Stimulated activated CD4-positive, alpha-beta T cell treated with anti-CD3 and anti-CD28 coated beads, Interleukin-4, amount 100 ng/mL, for 1 hour (primary cell): ENCODE results near the gene UBE2QL1.
"Not testable (repeated sequence)": the region's sequence is repeated elsewhere in the genome, so short reads cannot be mapped to it uniquely, and the experiment has no call there.

ENCODE experiments used
- DNase-seq: peaks from one replicate; pipeline ENCODE4 v3.0.0-alpha.2; 2020

The UBE2QL1 gene

GRCh38 chr5:6502421-6502820, 53.8 kb downstream of the UBE2QL1 start:
- no peak for DNase-seq

- no peak for DNase-seq
These were observed 54.7 kb downstream of the UBE2QL1 start for GRCh38 chr5:6503342-6503741.

- DNase-seq: no peak
These were observed 56.2 kb downstream of the UBE2QL1 start for GRCh38 chr5:6504677-6505415.

- no peak for DNase-seq
These were observed 56.7 kb downstream of the UBE2QL1 start for GRCh38 chr5:6505416-6505755.

GRCh38 chr5:6505783-6506557, 57.3 kb downstream of the UBE2QL1 start:
- DNase-seq: no peak

GRCh38 chr5:6506611-6507010, 58.0 kb downstream of the UBE2QL1 start:
- DNase-seq: no peak

GRCh38 chr5:6508931-6509330, 60.3 kb downstream of the UBE2QL1 start:
- no peak for DNase-seq

- no peak for DNase-seq
These were observed 61.5 kb downstream of the UBE2QL1 start for GRCh38 chr5:6510132-6510531.

- no peak for DNase-seq
These were observed 62.3 kb downstream of the UBE2QL1 start for GRCh38 chr5:6510973-6511372.

- not testable (repeated sequence) for DNase-seq
These were observed 67.2 kb downstream of the UBE2QL1 start for GRCh38 chr5:6515812-6516211.

GRCh38 chr5:6516823-6517222, 68.2 kb downstream of the UBE2QL1 start:
- no peak for DNase-seq

GRCh38 chr5:6517510-6517909, 68.9 kb downstream of the UBE2QL1 start:
- no peak for DNase-seq

- no peak for DNase-seq
These were observed 69.8 kb downstream of the UBE2QL1 start for GRCh38 chr5:6518298-6519057.

- DNase-seq: no peak
These were observed 71.5 kb downstream of the UBE2QL1 start for GRCh38 chr5:6520201-6520600.

GRCh38 chr5:6522331-6522730, 73.7 kb downstream of the UBE2QL1 start:
- no peak for DNase-seq

GRCh38 chr5:6522923-6523322, 74.3 kb downstream of the UBE2QL1 start:
- DNase-seq: no peak

GRCh38 chr5:6525422-6525821, 76.8 kb downstream of the UBE2QL1 start:
- DNase-seq: no peak

- no peak for DNase-seq
These were observed 77.3 kb downstream of the UBE2QL1 start for GRCh38 chr5:6525910-6526309.

- DNase-seq: no peak
These were observed 79.2 kb downstream of the UBE2QL1 start for GRCh38 chr5:6527749-6528455.

- no peak for DNase-seq
These were observed 86.9 kb downstream of the UBE2QL1 start for GRCh38 chr5:6535594-6535993.

- DNase-seq: no peak
These were observed 90.4 kb downstream of the UBE2QL1 start for GRCh38 chr5:6539060-6539459.

GRCh38 chr5:6540111-6540827, 91.6 kb downstream of the UBE2QL1 start:
- no peak for DNase-seq
